Activated T-cell treated with anti-CD3 and anti-CD28 coated beads for 24 hours (primary cell): ENCODE measurements around the gene LIN37.
A peak's percentile ranks its signal among the peaks of the same experiment; 100 is the strongest.

ENCODE experiments used
- DNase-seq: peaks from one replicate; pipeline ENCODE4 v3.0.0-alpha.2; 2020; ENCODE audit warnings: low read depth

Gene LIN37

DNA sequence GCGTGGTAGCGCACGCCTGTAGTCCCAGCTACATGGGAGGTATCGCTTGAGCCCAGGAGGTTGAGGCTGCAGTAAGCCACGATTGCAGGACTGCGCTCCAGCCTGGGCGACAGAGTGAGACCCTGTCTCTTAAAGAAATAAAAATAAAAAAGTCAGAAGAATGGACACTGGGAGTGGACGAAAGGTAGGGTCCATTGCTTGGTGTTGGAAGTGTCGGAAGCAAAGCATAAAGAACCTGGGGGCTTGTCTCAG lies 26.6 kb downstream of the LIN37 start:
- DNase-seq = no peak

DNA sequence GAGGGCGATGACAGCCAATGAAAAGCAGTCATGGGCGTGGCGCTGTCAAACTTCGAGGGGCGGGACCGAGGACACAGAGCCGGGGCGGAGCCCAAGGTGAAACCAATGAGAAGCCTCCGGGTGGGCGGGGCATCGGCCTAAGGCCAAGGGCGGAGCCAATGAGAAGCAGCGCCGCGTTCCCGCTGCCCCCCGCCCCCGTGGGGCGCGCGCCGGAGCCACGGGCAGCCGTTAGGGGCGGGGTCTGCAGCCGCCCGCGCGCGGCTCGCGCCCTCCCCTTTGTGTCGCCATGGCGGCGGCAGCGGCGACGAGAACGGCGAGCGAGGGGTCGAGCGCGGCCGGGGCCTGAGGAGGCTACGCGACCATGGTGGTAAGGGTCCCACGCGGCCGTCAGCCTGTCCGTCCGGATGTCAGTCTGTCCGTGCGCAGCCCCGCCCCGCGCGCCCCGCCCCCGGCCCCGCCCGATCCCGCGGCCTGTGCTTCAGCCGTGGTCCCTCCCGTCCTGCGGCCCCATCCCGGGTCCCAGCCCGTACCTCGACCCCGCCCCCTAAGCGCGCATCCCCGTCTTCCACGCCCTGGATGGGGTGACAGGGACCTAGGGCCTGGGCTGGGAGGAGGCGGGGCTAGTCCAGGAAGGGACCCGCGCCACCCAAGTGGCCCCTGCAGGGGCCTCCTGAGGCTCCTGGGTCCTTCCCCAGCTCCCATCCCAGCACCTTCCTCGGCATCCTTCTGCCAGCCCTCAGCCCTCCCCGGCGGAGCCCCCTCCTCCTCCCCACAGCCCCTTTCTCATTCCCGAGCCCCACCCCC lies 27.1 kb downstream of the LIN37 start, which contains the start of gene ARHGAP33:
ARHGAP33 (plus strand) TSS at position 267 of the 804 bp plus-strand sequence; CDS start at position 362, 95 bp downstream.
- peak; percentile 98 for DNase-seq

DNA sequence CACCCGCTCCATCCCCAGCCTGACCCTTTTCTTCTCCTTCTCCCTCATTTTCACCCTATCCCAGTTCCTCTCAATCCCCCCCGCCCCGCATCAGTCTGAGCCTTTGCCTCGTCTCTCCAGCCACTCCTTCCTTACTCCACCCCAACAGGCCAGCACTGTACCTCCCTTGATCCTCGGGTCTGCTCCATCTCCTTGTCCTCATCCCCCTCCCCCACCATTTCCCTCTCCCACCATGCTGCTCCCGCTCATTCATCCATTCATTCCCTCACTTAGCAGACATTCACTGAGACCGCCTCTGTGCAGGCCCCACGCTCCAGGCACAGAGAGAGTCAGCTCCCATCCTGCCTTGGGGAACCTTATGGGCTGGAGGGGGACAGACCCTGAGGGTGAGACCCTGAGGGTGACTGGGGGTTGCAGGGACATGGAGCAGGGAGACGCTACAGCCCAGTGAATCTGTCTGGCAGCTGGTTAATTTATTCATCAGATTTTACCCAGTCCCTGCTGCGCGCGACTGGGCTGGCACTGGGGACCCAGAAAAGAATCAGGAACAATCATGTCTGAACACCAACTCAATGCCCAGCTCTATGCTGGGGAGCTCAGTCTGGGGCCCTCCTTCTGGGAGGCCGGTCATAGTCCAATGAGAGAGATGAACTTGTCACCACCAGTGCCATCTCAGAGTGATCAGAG lies 27.9 kb downstream of the LIN37 start:
- DNase-seq = no peak

DNA sequence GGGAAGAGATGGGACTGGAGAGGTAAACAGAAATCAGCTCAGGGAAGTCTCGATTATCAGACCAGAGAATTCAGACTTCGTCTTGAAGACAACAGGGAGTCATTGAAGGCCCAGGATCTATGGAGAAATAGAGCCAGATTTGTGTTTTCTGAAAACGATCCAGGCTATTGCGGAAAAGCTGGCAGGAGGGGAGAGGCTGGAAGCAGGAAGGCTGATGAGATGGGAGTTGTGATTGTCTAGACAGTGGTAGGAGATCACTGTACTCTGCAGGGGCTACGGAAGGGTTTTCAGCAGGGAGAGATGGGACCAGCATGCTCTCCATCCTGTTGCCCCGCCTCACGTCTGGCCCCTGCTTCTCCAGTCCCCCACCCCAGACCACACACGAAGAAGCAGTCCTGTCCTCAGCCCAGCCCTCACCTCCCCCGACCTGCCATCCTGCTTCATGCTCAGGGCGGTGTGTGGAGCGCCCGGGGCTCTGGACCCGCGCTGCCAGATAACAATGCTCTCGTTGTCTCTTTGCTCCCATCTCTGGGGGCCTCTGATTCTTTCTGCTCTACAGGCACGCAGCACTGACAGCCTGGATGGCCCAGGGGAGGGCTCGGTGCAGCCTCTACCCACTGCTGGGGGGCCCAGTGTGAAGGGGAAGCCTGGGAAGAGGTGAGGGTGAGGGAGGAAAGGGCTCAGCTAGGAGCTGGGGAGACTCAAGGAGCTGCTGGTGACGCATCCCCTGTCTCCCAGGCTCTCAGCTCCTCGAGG lies 28.9 kb downstream of the LIN37 start:
- DNase-seq = no peak

DNA sequence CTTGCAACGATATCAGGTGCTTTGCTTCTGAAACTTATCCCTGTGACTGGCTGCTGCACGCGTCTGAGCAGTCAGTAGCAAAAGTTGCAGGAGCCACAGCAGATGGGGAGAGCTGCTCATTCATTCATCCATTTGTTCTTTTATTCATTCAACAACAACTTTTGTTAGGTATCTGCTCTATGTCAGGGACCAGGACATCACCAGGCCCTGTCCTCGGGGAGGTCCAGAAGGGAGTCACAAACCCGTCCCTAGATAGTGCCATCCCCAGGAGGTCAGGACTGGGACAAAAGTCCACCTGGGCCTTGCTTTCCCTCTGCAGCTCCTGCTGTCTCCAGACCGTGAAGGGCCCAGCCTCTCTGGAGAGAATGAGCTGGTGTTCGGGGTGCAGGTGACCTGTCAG lies 29.6 kb downstream of the LIN37 start:
- DNase-seq = no peak

DNA sequence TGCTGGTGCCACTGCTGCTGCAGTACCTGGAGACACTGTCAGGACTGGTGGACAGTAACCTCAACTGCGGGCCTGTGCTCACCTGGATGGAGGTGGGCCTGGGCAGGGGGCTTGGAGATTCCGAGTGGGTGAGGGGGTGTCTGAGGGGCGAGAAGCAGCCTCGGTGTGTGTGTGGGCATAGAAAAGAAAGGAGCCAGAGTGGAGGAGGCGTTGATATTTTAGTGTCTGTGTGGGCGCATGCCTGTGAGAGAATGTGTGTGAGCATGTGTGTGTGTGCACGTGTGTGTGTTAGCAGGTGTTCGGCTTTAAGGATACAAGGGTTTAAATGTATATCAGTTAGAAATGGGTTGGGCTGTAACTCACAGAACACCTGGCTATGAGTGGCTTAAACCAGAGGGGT lies 30.7 kb downstream of the LIN37 start:
- no peak for DNase-seq

DNA sequence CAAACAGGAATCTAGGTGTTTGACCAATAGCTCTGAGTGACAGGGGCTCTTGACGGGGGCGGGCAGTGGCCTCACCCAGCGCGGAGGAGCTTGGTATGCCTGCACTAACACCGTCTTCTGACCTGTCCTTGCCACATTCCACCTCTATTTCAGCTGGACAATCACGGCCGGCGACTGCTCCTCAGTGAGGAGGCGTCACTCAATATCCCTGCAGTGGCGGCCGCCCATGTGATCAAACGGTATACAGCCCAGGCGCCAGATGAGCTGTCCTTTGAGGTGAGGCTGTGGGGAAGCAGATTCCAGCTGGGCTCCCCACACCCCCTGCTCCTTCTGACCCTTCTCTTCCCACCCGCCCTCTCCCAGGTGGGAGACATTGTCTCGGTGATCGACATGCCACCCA lies 31.7 kb downstream of the LIN37 start:
- no peak for DNase-seq

DNA sequence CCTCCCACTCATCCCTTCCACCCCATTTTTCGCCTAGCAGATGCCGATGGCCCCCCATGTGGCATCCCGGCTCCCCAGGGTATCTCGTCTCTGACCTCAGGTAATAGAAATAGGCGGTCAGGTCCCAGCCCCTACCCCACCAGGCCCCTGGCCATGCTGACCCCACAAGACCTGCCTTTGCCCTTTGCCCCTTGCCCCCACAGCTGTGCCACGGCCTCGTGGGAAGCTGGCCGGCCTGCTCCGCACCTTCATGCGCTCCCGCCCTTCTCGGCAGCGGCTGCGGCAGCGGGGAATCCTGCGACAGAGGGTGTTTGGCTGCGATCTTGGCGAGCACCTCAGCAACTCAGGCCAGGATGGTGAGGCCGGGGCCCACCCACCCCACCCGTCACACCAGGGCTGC lies 32.3 kb downstream of the LIN37 start:
- no peak for DNase-seq

DNA sequence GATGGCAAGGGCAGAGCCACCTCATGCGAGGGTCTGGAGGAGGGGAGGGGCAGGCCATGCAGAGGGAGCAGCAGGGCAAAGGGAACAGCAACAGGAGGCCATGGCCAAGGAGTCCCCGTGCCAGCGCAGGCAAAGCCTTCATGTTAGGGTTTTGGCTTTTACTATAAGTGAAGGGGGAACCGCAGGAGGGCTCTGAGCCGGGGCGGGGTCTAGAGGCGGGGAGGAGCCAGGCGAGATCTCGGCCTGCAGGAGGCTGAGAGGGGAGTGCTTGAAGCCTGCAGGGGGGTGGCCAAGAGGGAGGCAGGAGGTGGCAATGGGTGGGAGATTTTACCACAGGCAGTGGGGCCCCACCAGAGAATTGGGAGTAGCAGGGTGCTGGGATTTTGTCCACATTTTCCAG lies 33.3 kb downstream of the LIN37 start:
- no peak for DNase-seq

DNA sequence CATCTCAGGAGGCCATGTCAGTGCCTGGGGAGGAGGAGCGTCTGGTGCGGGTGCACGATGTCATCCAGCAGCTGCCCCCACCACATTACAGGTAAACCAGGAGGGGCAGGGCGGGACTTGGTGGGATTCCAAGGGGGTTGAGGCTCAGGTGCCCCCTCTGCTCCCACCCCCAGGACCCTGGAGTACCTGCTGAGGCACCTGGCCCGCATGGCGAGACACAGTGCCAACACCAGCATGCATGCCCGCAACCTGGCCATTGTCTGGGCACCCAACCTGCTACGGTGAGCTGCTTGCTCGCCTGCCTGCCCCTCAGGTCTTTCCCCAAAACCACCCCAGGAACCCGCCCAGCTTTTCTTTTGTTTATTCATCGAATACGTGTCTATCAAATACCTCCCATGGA lies 34.2 kb downstream of the LIN37 start:
- DNase-seq = no peak

DNA sequence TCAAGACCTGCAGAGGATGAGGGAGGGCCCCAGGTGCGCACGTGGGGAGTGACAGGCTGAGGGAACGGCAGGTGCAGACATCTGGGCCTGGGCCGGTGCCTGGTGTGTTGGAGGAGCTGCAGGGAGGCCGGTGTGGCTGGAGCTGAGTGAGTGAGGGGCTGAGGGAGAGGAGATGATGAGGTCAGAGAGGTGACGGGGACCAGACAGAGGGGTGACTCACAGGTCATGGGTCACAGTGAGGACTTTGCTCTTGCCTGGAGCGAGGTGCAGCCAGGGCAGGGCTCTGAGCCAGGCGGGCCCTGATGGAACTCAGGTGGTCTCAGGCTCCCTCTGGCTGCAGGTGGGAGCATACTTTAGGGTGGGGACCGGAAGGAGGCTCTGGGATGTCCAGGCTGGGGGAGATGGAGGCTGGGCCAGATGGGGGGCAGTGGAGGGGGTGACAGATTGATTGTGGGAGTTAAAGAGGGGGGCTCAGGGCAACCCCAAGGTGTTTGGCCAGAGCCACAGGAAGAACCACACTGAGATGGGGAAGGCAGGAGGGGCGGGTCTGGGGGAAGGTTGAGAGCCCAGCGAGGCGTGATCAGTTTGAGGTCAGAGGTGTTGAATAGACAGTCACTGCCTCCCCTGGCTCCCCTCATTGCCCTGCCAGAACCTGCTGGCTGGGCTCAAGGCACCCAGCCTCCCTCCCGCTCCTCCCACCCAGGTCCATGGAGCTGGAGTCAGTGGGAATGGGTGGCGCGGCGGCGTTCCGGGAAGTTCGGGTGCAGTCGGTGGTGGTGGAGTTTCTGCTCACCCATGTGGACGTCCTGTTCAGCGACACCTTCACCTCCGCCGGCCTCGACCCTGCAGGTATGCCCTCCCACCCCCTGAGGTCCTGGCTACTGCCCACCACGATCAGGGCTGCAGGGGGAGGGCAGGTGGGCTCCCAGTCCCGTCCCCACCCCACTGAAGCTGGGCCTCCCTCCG lies 35.4 kb downstream of the LIN37 start:
- DNase-seq = no peak

DNA sequence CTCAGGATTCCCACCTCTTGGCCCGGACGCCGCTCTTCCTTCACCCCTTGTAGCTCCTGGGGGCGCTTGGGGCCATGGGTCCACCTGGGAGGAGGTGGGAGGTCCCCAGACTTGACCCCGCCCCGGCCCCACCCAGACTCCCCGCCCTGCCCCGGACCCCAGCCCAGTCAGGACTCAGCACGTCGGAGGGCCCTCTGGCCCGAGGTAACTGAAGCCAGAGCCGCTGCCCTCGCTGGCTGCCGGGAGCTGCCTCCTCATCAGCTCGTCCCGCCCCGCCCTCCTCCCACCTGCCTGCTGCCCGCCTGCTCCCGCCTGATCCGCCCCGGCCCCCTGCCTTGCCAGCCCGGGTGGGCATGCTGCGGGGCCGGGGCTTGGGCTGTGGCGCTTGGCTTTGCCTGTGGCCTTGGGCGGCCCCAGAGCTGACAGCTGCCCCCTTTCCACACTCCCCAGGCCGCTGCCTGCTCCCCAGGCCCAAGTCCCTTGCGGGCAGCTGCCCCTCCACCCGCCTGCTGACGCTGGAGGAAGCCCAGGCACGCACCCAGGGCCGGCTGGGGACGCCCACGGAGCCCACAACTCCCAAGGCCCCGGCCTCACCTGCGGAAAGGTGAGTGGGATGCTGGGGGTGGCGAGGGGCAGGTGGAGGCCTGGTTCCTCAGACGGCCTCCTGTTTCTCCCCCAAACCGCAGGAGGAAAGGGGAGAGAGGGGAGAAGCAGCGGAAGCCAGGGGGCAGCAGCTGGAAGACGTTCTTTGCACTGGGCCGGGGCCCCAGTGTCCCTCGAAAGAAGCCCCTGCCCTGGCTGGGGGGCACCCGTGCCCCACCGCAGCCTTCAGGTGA lies 36.3 kb downstream of the LIN37 start:
- DNase-seq = no peak

DNA sequence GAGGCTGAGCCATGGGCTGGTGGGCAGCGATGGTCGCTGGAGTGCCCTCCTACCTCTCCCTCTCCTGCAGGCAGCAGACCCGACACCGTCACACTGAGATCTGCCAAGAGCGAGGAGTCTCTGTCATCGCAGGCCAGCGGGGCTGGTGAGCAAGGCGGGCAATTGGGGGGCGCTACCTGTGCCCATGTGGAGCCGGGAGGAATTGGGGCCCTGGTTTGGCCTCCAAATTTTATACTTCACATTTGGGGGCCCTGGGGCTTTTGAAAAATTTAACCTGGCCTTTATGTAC lies 36.9 kb downstream of the LIN37 start:
- no peak for DNase-seq

DNA sequence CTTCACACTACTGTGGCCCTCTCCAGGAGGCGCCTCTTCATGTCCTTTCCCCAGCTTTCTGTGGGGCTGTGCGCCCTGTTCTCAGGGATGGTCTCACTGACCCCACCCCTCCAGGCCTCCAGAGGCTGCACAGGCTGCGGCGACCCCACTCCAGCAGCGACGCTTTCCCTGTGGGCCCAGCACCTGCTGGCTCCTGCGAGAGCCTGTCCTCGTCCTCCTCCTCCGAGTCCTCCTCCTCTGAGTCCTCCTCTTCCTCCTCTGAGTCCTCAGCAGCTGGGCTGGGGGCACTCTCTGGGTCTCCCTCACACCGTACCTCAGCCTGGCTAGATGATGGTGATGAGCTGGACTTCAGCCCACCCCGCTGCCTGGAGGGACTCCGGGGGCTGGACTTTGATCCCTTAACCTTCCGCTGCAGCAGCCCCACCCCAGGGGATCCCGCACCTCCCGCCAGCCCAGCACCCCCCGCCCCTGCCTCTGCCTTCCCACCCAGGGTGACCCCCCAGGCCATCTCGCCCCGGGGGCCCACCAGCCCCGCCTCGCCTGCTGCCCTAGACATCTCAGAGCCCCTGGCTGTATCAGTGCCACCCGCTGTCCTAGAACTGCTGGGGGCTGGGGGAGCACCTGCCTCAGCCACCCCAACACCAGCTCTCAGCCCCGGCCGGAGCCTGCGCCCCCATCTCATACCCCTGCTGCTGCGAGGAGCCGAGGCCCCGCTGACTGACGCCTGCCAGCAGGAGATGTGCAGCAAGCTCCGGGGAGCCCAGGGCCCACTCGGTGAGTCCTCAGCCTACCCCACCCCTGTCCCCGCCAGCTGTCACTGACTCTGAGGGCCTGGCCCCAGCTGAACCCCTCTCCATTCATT lies 38.2 kb downstream of the LIN37 start:
- no peak for DNase-seq

DNA sequence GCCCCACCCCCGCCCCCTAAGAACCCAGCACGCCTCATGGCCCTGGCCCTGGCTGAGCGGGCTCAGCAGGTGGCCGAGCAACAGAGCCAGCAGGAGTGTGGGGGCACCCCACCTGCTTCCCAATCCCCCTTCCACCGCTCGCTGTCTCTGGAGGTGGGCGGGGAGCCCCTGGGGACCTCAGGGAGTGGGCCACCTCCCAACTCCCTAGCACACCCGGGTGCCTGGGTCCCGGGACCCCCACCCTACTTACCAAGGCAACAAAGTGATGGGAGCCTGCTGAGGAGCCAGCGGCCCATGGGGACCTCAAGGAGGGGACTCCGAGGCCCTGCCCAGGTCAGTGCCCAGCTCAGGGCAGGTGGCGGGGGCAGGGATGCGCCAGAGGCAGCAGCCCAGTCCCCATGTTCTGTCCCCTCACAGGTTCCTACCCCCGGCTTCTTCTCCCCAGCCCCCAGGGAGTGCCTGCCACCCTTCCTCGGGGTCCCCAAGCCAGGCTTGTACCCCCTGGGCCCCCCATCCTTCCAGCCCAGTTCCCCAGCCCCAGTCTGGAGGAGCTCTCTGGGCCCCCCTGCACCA lies 38.9 kb downstream of the LIN37 start:
- DNase-seq = no peak

DNA sequence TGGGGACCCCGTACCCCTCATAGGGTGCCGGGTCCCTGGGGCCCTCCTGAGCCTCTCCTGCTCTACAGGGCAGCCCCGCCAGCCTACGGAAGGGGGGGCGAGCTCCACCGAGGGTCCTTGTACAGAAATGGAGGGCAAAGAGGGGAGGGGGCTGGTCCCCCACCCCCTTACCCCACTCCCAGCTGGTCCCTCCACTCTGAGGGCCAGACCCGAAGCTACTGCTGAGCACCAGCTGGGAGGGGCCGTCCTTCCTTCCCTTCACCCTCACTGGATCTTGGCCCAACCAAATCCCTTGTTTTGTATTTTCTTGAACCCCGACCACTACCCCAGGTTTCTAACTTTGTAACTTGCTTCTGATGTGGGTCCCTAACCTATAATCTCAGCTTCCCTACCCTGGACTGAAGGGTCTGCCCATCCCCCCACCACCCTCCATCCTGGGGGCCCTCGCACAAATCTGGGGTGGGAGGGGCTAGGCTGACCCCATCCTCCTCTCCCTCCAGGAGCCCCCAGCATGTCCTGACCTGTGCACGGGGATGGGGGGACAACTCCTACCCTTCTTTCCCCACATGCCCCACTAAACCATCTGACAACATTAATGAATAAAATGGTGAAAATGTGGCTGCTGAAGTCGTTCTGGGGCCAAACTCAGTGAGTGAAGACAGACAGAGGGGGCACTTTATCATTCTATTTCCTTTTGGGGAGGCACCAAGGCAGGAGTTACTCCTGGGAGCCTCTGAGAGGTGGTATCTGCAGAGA lies 40.0 kb downstream of the LIN37 start:
- DNase-seq = no peak

DNA sequence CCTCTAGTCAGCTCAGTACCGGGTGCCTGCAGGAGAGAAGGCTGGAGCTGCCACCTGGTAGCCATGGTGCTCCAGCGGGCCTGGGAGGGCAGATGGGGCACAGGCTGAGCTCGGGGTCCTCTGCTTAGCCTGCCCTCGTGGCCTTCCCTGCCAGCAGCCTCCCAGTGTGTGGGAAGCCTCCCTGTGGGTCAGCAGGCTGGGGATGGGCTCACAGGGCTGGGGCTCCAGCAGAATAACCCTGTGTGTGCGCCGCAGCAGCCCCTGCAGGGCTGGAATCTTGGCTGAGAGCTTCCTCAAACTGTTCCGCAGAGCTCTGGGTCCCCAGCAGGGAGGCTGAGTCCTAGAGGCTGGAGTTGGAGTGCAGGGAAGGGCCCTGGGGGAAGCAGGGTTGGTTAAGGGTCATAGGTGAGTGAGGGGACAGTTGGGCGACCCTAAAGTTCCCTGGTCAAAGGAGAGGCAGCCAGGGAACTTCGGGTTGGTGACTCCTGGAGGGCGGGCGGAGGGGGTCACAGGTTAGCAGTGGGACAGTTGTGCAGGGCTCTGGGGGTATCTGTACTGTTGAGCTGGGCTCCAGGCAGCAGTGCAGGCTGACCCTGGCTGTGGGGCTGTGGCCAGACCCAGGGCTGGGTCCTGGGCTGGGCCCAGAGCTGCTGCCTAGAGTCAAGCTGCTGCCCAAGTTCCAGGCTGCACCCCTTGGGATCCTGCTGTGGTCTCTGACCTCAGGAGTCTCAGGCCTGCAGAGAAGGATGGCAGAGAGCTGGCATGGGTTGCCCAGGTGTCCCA lies 41.0 kb downstream of the LIN37 start:
- no peak for DNase-seq
